ENCODE measurements around the gene TSN.
"Not testable (repeated sequence)": the region's sequence is repeated elsewhere in the genome, so short reads cannot be mapped to it uniquely, and the experiment has no call there.

TSN gene

DNA sequence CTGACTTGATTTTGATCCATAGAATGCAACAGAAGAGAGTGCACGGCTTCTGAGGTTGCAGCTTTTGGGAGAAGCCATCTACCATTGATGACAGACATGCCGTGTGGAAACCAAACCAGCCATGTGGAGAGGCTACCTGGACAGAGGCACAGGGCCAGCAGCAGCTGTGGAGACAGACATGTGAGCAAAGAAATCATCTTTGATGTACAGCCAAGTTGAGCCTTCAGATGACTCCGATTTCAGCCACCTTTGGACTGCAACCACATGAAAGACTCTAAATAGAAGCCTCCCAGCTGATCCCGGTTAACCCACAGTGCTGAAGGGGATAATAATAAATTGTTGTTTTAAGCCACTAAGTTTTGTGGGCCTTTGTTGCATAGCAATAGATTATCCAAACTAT is 54.2 kb downstream of the TSN start:
- H3K9ac ChIP-seq (ENCODE audit: low read depth, low read length, poor library complexity, severe bottlenecking), result no peak overlapping the region
- no peaks in the 10 kb centered on the region for H3F3A ChIP-seq (ENCODE audit: low read depth)
- H3K4me1 ChIP-seq (ENCODE audit: insufficient read depth, low read length, poor library complexity, severe bottlenecking), result peaks cover 6% of the 10 kb centered on the region
- no peaks in the 10 kb centered on the region for H3K79me2 ChIP-seq (ENCODE audit: insufficient read depth, low read length)
- no peaks in the 10 kb centered on the region for H3K36me3 ChIP-seq (ENCODE audit: insufficient read depth, low read length)
- H3K27me3 ChIP-seq (ENCODE audit: insufficient read depth, low read length, poor library complexity, severe bottlenecking), result no peaks in the 10 kb centered on the region
- TF ChIP-seq, protein P1, sequence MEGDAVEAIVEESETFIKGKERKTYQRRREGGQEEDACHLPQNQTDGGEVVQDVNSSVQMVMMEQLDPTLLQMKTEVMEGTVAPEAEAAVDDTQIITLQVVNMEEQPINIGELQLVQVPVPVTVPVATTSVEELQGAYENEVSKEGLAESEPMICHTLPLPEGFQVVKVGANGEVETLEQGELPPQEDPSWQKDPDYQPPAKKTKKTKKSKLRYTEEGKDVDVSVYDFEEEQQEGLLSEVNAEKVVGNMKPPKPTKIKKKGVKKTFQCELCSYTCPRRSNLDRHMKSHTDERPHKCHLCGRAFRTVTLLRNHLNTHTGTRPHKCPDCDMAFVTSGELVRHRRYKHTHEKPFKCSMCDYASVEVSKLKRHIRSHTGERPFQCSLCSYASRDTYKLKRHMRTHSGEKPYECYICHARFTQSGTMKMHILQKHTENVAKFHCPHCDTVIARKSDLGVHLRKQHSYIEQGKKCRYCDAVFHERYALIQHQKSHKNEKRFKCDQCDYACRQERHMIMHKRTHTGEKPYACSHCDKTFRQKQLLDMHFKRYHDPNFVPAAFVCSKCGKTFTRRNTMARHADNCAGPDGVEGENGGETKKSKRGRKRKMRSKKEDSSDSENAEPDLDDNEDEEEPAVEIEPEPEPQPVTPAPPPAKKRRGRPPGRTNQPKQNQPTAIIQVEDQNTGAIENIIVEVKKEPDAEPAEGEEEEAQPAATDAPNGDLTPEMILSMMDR (conservative IDR thresholded peaks at IDR 0.05; ENCODE audit: low read length), result no peak
- TF ChIP-seq EZH2phosphoT487 (IDR thresholded peaks at IDR 0.05; ENCODE audit: borderline replicate concordance), result no peak
- no peaks in the 10 kb centered on the region for H4K20me1 ChIP-seq (ENCODE audit: insufficient read depth, low read length, poor library complexity, severe bottlenecking)
- no peak overlapping the region for H2AFZ ChIP-seq (ENCODE audit: low read length)
- no peak overlapping the region for H3K4me2 ChIP-seq (ENCODE audit: low read depth, low read length, poor library complexity, severe bottlenecking)
- H3K4me3 ChIP-seq (ENCODE audit: low read length, poor library complexity, severe bottlenecking), result no peak overlapping the region
- H3K9me2 ChIP-seq (replicated peaks; ENCODE audit: low read depth, low read length), result no peaks in the 10 kb centered on the region
- no peaks in the 10 kb centered on the region for H3K9me3 ChIP-seq (ENCODE audit: insufficient read depth, low read depth, low read length)

DNA sequence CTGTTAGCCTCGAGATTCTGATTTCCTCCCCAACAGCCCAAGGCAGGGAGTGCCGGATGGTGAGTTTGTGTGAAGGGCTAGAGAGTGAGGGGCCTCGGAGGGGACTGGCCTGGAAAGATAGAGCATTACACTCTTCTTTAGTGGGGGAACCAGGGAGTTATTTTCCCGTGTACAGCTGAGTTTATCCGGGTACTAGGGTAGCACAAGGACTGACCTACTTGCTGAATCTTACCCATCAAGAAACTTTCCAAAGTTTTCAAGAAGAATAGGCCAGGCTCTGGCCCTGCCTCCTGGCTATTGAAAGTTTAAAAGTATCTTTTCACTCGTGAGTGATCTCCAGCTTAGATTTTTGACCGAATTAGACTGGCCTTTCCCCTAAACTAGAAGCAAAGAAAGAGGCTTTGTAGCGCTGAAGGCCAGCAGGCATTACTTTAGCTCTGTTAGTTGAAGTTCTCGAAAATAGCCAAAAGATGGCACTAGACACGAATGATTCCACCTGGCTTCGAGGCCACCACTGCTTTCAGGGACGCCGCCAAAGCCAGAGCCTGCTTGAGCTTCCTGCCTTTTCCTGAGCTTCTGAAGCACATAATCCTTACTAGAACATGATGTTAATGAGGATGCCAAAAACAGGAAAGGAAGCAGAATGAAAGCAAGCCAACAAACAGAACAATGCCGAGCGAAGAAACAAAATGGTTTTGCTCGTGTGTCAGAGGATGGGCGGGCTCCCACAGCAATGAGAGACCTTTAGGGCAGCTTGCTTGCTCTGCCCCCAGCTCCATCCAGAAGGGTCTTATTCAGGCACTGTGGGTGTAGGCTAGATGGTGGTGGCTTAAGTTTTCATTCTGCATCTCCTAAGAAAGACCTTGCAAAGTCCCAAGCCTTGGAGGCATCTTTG is 55.8 kb downstream of the TSN start:
- H3K36me3 ChIP-seq (ENCODE audit: insufficient read depth, low read length), result no peaks in the 10 kb centered on the region
- no peaks in the 10 kb centered on the region for H3K9me3 ChIP-seq (ENCODE audit: insufficient read depth, low read depth, low read length)
- no peaks in the 10 kb centered on the region for H3K79me2 ChIP-seq (ENCODE audit: insufficient read depth, low read length)
- no peaks in the 10 kb centered on the region for H4K20me1 ChIP-seq (ENCODE audit: insufficient read depth, low read length, poor library complexity, severe bottlenecking)
- peak overlapping the region; percentile 92 for H2AFZ ChIP-seq (ENCODE audit: low read length)
- no peaks in the 10 kb centered on the region for H3K4me1 ChIP-seq (ENCODE audit: insufficient read depth, low read length, poor library complexity, severe bottlenecking)
- TF ChIP-seq, protein P1 (conservative IDR thresholded peaks at IDR 0.05; ENCODE audit: low read length), result peak; percentile 74
- no peak for TF ChIP-seq EZH2phosphoT487 (IDR thresholded peaks at IDR 0.05; ENCODE audit: borderline replicate concordance)
- no peaks in the 10 kb centered on the region for H3K27me3 ChIP-seq (ENCODE audit: insufficient read depth, low read length, poor library complexity, severe bottlenecking)
- H3F3A ChIP-seq (ENCODE audit: low read depth), result no peaks in the 10 kb centered on the region
- H3K4me3 ChIP-seq (ENCODE audit: low read length, poor library complexity, severe bottlenecking), result no peak overlapping the region
- H3K4me2 ChIP-seq (ENCODE audit: low read depth, low read length, poor library complexity, severe bottlenecking), result no peak overlapping the region
- no peak overlapping the region for H3K9ac ChIP-seq (ENCODE audit: low read depth, low read length, poor library complexity, severe bottlenecking)
- no peaks in the 10 kb centered on the region for H3K9me2 ChIP-seq (replicated peaks; ENCODE audit: low read depth, low read length)

DNA sequence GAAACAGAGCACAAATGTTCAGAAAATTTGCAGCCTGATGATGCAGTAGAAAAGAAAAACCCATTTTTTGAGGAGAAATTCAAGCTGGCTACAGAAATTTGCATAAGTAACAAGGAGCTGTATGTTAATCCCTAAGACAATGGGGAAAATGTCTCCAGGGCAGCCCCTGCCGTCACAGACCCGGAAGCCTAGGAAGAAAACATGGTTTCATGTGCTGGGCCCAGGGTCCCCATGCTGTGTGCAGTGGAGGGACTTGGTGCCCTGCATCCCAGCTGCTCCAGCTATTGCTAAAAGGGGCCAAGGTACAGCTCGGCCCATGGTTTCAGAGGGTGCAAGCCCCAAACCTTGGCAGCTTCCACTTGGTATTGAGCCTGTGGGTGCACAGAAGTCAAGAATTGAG is 57.6 kb downstream of the TSN start:
- H3K4me2 ChIP-seq (ENCODE audit: low read depth, low read length, poor library complexity, severe bottlenecking); H3F3A ChIP-seq (ENCODE audit: low read depth); H2AFZ ChIP-seq (ENCODE audit: low read length); H3K9me3 ChIP-seq (ENCODE audit: insufficient read depth, low read depth, low read length); H3K4me1 ChIP-seq (ENCODE audit: insufficient read depth, low read length, poor library complexity, severe bottlenecking); H4K20me1 ChIP-seq (ENCODE audit: insufficient read depth, low read length, poor library complexity, severe bottlenecking); H3K79me2 ChIP-seq (ENCODE audit: insufficient read depth, low read length); H3K27me3 ChIP-seq (ENCODE audit: insufficient read depth, low read length, poor library complexity, severe bottlenecking); H3K9me2 ChIP-seq (replicated peaks; ENCODE audit: low read depth, low read length); H3K9ac ChIP-seq (ENCODE audit: low read depth, low read length, poor library complexity, severe bottlenecking); H3K36me3 ChIP-seq (ENCODE audit: insufficient read depth, low read length); H3K4me3 ChIP-seq (ENCODE audit: low read length, poor library complexity, severe bottlenecking): not testable (repeated sequence)

DNA sequence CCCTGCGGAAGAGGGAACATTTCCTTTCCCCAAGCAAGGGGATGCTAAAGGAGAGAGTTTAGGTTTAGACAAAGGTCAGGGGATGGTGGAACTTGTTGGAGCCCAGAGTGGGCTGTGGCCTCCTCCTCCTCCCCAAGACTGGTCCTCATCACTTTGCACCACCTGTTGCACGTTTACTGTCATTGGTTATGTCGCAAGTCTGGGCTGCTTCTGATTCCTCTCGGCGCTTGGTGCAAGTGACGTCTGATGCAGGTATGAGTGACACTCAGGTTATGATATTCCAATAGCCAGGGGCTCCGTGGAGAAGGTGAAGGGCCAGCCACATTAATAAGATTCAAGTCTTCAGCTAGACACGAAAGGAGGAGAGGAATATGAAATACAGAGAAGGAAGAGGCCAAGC is 59.8 kb downstream of the TSN start:
- H3K9ac ChIP-seq (ENCODE audit: low read depth, low read length, poor library complexity, severe bottlenecking), result no peak overlapping the region
- no peaks in the 10 kb centered on the region for H3K9me2 ChIP-seq (replicated peaks; ENCODE audit: low read depth, low read length)
- H3F3A ChIP-seq (ENCODE audit: low read depth), result no peaks in the 10 kb centered on the region
- H3K27me3 ChIP-seq (ENCODE audit: insufficient read depth, low read length, poor library complexity, severe bottlenecking), result no peaks in the 10 kb centered on the region
- no peak overlapping the region for H2AFZ ChIP-seq (ENCODE audit: low read length)
- H3K4me1 ChIP-seq (ENCODE audit: insufficient read depth, low read length, poor library complexity, severe bottlenecking), result no peaks in the 10 kb centered on the region
- TF ChIP-seq, protein P1 (conservative IDR thresholded peaks at IDR 0.05; ENCODE audit: low read length), result no peak
- TF ChIP-seq EZH2phosphoT487 (IDR thresholded peaks at IDR 0.05; ENCODE audit: borderline replicate concordance), result no peak
- H3K79me2 ChIP-seq (ENCODE audit: insufficient read depth, low read length), result no peaks in the 10 kb centered on the region
- H3K9me3 ChIP-seq (ENCODE audit: insufficient read depth, low read depth, low read length), result no peaks in the 10 kb centered on the region
- no peak overlapping the region for H3K4me3 ChIP-seq (ENCODE audit: low read length, poor library complexity, severe bottlenecking)
- H3K4me2 ChIP-seq (ENCODE audit: low read depth, low read length, poor library complexity, severe bottlenecking), result no peak overlapping the region
- H4K20me1 ChIP-seq (ENCODE audit: insufficient read depth, low read length, poor library complexity, severe bottlenecking), result no peaks in the 10 kb centered on the region
- no peaks in the 10 kb centered on the region for H3K36me3 ChIP-seq (ENCODE audit: insufficient read depth, low read length)

Data from Loucy (cell line).